ENCODE results near the gene DNAH14. TPM values are rescaled to one million over a fixed set of nuclear protein-coding genes. Genes with fewer than 3 reads are reported as not detected.
"Not testable (repeated sequence)": the region's sequence is repeated elsewhere in the genome, so short reads cannot be mapped to it uniquely, and the experiment has no call there.

The DNAH14 gene
- total RNA-seq, 3 donors from 2014 or later = 9.2 to 12.7 (median 10.0) TPM

DNA sequence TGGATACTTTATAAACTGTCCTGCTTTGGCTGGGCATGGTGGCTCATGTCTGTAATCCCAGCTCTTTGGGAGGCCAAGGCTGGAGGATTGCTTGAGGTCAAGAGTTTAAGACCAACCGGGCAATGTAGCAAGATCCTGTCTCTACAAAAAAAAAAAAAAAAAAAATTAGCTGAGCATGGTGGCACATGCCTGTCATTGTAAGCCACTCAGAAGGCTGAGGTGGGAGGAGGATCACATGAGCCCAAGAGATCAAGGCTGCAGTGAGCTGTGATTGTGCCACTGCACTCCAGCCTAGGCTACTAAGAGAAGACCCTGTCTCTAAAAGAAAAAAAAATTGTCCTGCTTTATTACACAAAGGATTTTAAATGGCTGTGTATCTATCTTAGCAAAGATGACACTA is 403.2 kb downstream of the DNAH14 start:
- Histone ChIP-seq H3K9me3 (no peaks in the 10 kb centered on the region), H3K4me3 (no peak overlapping the region), H3K4me1 (ENCODE audit: low read depth) (no peaks in the 10 kb centered on the region), H3K36me3 (ENCODE audit: low read depth) (no peaks in the 10 kb centered on the region)
- TF ChIP-seq, protein P1, sequence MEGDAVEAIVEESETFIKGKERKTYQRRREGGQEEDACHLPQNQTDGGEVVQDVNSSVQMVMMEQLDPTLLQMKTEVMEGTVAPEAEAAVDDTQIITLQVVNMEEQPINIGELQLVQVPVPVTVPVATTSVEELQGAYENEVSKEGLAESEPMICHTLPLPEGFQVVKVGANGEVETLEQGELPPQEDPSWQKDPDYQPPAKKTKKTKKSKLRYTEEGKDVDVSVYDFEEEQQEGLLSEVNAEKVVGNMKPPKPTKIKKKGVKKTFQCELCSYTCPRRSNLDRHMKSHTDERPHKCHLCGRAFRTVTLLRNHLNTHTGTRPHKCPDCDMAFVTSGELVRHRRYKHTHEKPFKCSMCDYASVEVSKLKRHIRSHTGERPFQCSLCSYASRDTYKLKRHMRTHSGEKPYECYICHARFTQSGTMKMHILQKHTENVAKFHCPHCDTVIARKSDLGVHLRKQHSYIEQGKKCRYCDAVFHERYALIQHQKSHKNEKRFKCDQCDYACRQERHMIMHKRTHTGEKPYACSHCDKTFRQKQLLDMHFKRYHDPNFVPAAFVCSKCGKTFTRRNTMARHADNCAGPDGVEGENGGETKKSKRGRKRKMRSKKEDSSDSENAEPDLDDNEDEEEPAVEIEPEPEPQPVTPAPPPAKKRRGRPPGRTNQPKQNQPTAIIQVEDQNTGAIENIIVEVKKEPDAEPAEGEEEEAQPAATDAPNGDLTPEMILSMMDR (IDR thresholded peaks at IDR 0.05) = no peak
- DNase-seq (no peak), ATAC-seq (no peak)
- intact Hi-C loops (cut with DNase I, micrococcal nuclease) = no loop called here

DNA sequence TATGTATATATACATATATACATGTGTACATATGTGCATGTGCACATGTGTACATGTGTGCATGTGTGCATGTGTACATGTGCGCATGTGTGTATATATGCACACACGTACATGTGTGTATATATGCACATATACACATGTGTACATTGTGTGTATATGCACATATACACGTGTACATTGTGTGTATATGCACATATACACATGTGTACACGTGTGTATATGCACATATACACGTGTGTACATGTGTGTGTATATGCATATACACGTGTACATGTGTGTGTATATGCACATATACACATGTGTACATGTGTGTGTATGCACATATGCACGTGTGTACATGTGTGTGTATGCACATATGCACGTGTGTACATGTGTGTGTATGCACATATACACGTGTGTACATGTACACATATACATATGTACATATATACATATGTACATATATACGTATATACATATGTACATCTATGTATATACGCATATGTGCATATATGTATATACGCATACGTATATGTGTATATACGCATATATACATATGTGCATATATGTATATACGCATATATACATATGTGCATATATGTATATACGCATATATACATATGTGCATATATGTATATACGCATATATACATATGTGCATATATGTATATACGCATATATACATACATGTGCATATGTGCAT is 405.8 kb downstream of the DNAH14 start:
- ATAC-seq; H3K9me3 ChIP-seq; DNase-seq; H3K4me3 ChIP-seq; H3K36me3 ChIP-seq (ENCODE audit: low read depth); H3K4me1 ChIP-seq (ENCODE audit: low read depth); intact Hi-C loops (cut with DNase I, micrococcal nuclease): not testable (repeated sequence)

DNA sequence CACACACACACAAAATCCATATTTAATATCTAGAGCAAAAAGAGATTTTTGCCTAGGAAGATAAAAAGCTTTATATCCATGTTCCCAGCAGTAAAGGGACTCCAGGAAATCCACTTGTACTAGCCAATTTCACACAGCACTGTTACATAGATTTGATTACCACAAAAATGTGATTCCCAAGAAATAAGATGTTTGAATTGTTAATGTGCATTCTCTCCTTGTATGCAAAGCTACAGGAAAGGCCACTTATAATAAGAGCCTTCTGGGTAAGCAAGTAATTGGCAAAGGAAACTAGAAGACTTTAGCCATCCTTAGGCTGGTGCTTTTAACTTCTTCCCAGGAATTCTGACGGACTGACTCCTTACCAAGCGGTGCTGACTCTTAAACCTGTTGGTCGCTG is 409.1 kb downstream of the DNAH14 start:
- ATAC-seq (no peak), DNase-seq (no peak)
- no peaks in the 10 kb centered on the region for H3K36me3 ChIP-seq (ENCODE audit: low read depth)
- H3K4me1 ChIP-seq (ENCODE audit: low read depth) = no peaks in the 10 kb centered on the region
- no peaks in the 10 kb centered on the region for H3K9me3 ChIP-seq
- TF ChIP-seq, protein P1 (IDR thresholded peaks at IDR 0.05) = no peak
- H3K4me3 ChIP-seq = no peak overlapping the region
- intact Hi-C loops (cut with DNase I, micrococcal nuclease) = no loop called here

DNA sequence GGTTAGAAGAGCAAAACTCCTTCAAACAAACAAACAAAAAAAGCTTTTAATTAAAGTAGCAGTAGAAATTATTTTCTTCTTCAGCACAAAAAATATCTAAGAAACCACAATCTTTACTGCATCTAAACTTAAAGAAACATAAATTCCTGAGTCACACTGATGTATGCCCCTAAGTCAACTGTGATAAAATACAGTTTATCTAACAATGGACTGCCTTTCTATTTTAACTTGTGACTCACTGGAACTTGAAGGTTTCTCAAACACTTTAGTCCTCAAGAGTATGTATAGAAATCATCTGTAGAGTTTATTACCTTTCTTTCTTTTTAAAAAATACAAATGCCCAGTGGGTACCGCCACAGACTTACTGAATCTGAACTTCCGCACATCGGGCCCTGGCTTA is 412.2 kb downstream of the DNAH14 start:
- DNase-seq (no peak), ATAC-seq (no peak)
- TF ChIP-seq, protein P1 (IDR thresholded peaks at IDR 0.05) = no peak
- H3K36me3 ChIP-seq (ENCODE audit: low read depth) = no peaks in the 10 kb centered on the region
- no peaks in the 10 kb centered on the region for H3K4me1 ChIP-seq (ENCODE audit: low read depth)
- no peak overlapping the region for H3K4me3 ChIP-seq
- H3K9me3 ChIP-seq = no peaks in the 10 kb centered on the region
- intact Hi-C loops (cut with DNase I, micrococcal nuclease) = no loop called here

DNA sequence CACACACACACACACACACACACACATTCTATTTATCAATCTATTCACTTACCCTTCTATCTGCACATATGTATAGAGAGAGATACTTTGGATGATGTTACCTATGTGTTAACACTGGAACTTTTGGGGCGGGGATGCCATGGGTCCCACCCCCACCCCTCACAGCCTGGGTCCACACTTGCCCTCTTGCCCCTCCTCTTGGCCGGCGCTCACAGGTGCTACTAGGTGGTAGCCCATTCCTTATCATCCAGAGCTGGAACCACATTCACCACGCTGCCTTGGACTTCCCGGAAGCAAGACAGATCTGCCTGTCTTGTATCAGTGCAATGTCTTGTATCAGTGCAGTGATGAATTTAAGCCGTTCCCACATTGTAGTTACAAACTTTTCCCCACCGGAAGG is 413.2 kb downstream of the DNAH14 start:
- H3K9me3 ChIP-seq = no peaks in the 10 kb centered on the region
- H3K4me3 ChIP-seq = no peak overlapping the region
- TF ChIP-seq, protein P1 (IDR thresholded peaks at IDR 0.05) = no peak
- intact Hi-C loops (cut with DNase I, micrococcal nuclease) = no loop called here
- no peak for ATAC-seq
- H3K36me3 ChIP-seq (ENCODE audit: low read depth) = no peaks in the 10 kb centered on the region
- H3K4me1 ChIP-seq (ENCODE audit: low read depth) = no peaks in the 10 kb centered on the region
- DNase-seq = no peak

DNA sequence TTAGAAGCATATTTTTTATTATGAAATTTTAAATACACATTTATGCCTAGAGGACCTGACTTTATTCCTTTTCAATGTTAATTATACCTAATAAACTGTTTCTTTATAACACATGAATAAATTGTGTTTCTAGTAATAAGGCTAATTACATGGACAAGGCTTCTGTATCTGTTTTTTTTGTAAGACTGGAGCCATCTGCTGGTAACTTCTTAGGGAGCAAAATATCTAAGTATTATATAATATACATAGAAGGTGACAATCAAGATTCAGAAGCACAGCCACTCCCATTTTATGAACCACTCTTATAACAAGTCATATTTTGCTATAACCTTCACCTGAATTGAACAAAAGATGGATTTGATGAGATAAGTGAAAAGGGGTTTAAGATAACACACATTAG is 414.1 kb downstream of the DNAH14 start:
- no peak overlapping the region for H3K4me3 ChIP-seq
- no peaks in the 10 kb centered on the region for H3K36me3 ChIP-seq (ENCODE audit: low read depth)
- DNase-seq (no peak), ATAC-seq (no peak)
- TF ChIP-seq, protein P1 (IDR thresholded peaks at IDR 0.05) = no peak
- intact Hi-C loops (cut with DNase I, micrococcal nuclease) = no loop called here
- H3K4me1 ChIP-seq (ENCODE audit: low read depth) = no peaks in the 10 kb centered on the region
- no peaks in the 10 kb centered on the region for H3K9me3 ChIP-seq
